Fibroblast of lung (primary cell): ENCODE results near the gene CNNM4. TPM values are rescaled to one million over a fixed set of nuclear protein-coding genes. Genes with fewer than 3 reads are reported as not detected.

Experiments
- DNase-seq, 2 donors: peaks; one replicate each; pipeline versions ENCODE4 v3.0.0 to v3.0.0-alpha.2; 2010; ENCODE audit warnings: low read depth in 2 of 2
- H2AFZ ChIP-seq: 2 replicates; pipeline ENCODE4 v1.5.1; 2012; ENCODE audit warnings: low read length, control low read depth, inconsistent platforms
- H3K27ac ChIP-seq: 2 replicates; pipeline ENCODE4 v1.5.1; 2011; ENCODE audit warnings: low read length, control low read depth; ENCODE audit not compliant: insufficient read depth
- H3K27me3 ChIP-seq: 2 replicates; pipeline ENCODE4 v1.5.1; 2011; ENCODE audit warnings: mild to moderate bottlenecking, low read length; ENCODE audit not compliant: control insufficient read depth, insufficient read depth
- H3K36me3 ChIP-seq: 2 replicates; pipeline ENCODE4 v1.5.1; 2011; ENCODE audit warnings: low read length; ENCODE audit not compliant: control insufficient read depth, insufficient read depth
- H3K4me1 ChIP-seq: 2 replicates; pipeline ENCODE4 v1.5.1; 2011; ENCODE audit warnings: low read length; ENCODE audit not compliant: control insufficient read depth, insufficient read depth; ENCODE audit errors: extremely low read depth
- H3K4me2 ChIP-seq: 2 replicates; pipeline ENCODE4 v1.5.1; 2011; ENCODE audit warnings: low read length, control low read depth; ENCODE audit not compliant: insufficient read depth; ENCODE audit errors: extremely low read depth
- H3K4me3 ChIP-seq, 4 experiments: fragments of 200-600 bp in 1 of 4; sonication (generic) in 1 of 4; replicated peaks in 1 of 4; 2 replicates each; pipeline ENCODE4 v1.5.1; 2011 to 2016; ENCODE audit warnings: low read length in 4 of 4, low read depth in 3 of 4, mild to moderate bottlenecking in 3 of 4, control low read depth in 2 of 4, inconsistent platforms in 1 of 4, mixed read lengths in 1 of 4; ENCODE audit not compliant: insufficient read depth in 1 of 4; ENCODE audit errors: control extremely low read depth in 1 of 4
- H3K79me2 ChIP-seq: 2 replicates; pipeline ENCODE4 v1.5.1; 2012; ENCODE audit warnings: mild to moderate bottlenecking, low read length, inconsistent platforms; ENCODE audit not compliant: control insufficient read depth, insufficient read depth
- H3K9ac ChIP-seq: 2 replicates; pipeline ENCODE4 v1.5.1; 2011; ENCODE audit warnings: mild to moderate bottlenecking, low read length, control low read depth; ENCODE audit not compliant: insufficient read depth
- H3K9me3 ChIP-seq: 2 replicates; pipeline ENCODE4 v1.5.1; 2012; ENCODE audit warnings: low read depth, low read length; ENCODE audit not compliant: control insufficient read depth, insufficient read depth
- H4K20me1 ChIP-seq: 2 replicates; pipeline ENCODE4 v1.5.1; 2011; ENCODE audit warnings: low read length; ENCODE audit not compliant: control insufficient read depth, insufficient read depth; ENCODE audit errors: extremely low read depth
- EZH2 ChIP-seq: IDR thresholded peaks from 2 replicates; pipeline ENCODE4 v1.5.1; 2012; ENCODE audit warnings: low read length, control low read depth, mild to moderate bottlenecking; ENCODE audit errors: missing control alignments
- polyA plus RNA-seq, 2 donors: library from polyadenylated mRNA; depleted of rRNA in 1 of 2; stranded (reverse) in 1 of 2; unstranded in 1 of 2; fragments of >200 nt; gene quantifications; 2 replicates each; pipeline ENCODE4 v1.2.1, GENCODE V29; 2011 to 2012; ENCODE audit warnings: missing spikeins in 1 of 2
- total RNA-seq: library from RNA; depleted of rRNA; stranded (reverse); fragments of >200 nt; gene quantifications from 2 replicates; pipeline ENCODE4 v1.2.1, GENCODE V29; 2014
- TF ChIP-seq, protein P1 (sequence below), 2 donors: IDR thresholded peaks in 1 of 2; conservative IDR thresholded peaks in 1 of 2; 1 replicate in 1 of 2; 2 replicates in 1 of 2; pipeline ENCODE4 v1.5.1; 2011 to 2012; ENCODE audit warnings: low read length in 2 of 2, control low read depth in 1 of 2, inconsistent platforms in 1 of 2, low read depth in 1 of 2, mild to moderate bottlenecking in 1 of 2

CNNM4 gene
- total and polyA plus RNA-seq, 2 donors (not counting 1 experiment from before 2014, with no cell fraction given) = 3.3 to 3.5 TPM

- Histone ChIP-seq H3K9ac (no peak overlapping the region), H3K36me3 (no peaks in the 10 kb centered on the region), H4K20me1 (no peaks in the 10 kb centered on the region), H3K4me3 (no peak overlapping the region), H2AFZ (no peak overlapping the region), H3K79me2 (no peaks in the 10 kb centered on the region), H3K4me1 (peaks cover 1% of the 10 kb centered on the region), H3K9me3 (no peaks in the 10 kb centered on the region), H3K27ac (no peak overlapping the region), H3K27me3 (no peaks in the 10 kb centered on the region), H3K4me2 (no peak overlapping the region)
- DNase-seq = no peak
- TF ChIP-seq, protein P1, sequence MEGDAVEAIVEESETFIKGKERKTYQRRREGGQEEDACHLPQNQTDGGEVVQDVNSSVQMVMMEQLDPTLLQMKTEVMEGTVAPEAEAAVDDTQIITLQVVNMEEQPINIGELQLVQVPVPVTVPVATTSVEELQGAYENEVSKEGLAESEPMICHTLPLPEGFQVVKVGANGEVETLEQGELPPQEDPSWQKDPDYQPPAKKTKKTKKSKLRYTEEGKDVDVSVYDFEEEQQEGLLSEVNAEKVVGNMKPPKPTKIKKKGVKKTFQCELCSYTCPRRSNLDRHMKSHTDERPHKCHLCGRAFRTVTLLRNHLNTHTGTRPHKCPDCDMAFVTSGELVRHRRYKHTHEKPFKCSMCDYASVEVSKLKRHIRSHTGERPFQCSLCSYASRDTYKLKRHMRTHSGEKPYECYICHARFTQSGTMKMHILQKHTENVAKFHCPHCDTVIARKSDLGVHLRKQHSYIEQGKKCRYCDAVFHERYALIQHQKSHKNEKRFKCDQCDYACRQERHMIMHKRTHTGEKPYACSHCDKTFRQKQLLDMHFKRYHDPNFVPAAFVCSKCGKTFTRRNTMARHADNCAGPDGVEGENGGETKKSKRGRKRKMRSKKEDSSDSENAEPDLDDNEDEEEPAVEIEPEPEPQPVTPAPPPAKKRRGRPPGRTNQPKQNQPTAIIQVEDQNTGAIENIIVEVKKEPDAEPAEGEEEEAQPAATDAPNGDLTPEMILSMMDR (conservative IDR thresholded peaks at IDR 0.05 in 1 of 2, IDR thresholded peaks at IDR 0.05 in 1 of 2; ENCODE audit: low read depth in 1 of 2, low read length in 2 of 2) = no peak
- no peak for TF ChIP-seq EZH2
These were observed 49.5 kb downstream of the CNNM4 start for GRCh38 chr2:96809951-96810782.

GRCh38 chr2:96810783-96811192 is 50.1 kb downstream of the CNNM4 start:
- no peak overlapping the region for H3K9ac ChIP-seq
- DNase-seq = no peak

DNA sequence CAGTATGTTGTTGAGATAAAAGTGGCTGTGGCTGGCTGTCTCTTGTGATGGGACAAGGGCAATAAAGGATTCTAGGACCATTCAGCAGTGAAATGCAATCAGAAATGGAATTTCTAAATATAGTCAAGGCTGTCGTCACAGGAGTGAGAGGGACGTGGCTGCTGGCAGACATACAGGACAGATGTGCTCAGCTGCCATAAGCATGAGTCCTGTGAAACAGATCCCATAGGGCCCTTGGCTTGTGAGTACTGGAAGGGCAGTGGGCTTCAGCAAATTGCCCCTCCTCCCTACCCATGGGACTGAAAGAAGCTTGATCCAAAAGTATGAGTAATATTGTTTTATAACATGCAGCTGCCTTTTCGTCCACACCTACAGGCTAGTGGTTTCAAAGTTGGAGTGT is 51.2 kb downstream of the CNNM4 start:
- Histone ChIP-seq H3K4me2 (no peak overlapping the region), H3K4me3 (no peak overlapping the region), H3K9me3 (no peaks in the 10 kb centered on the region), H3K27ac (no peak overlapping the region), H3K9ac (no peak overlapping the region), H3K79me2 (no peaks in the 10 kb centered on the region), H3K4me1 (peaks cover 2% of the 10 kb centered on the region), H4K20me1 (no peaks in the 10 kb centered on the region), H3K27me3 (no peaks in the 10 kb centered on the region), H3K36me3 (no peaks in the 10 kb centered on the region), H2AFZ (no peak overlapping the region)
- TF ChIP-seq, protein P1 (conservative IDR thresholded peaks at IDR 0.05 in 1 of 2, IDR thresholded peaks at IDR 0.05 in 1 of 2; ENCODE audit: low read depth in 1 of 2, low read length in 2 of 2) = no peak
- no peak for TF ChIP-seq EZH2
- peak; percentile 18 to 67 for DNase-seq

More at GRCh38 chr2:96810783-96811192, 50.1 kb downstream of the CNNM4 start:
- Histone ChIP-seq H2AFZ (no peak overlapping the region), H4K20me1 (no peaks in the 10 kb centered on the region), H3K79me2 (no peaks in the 10 kb centered on the region), H3K9me3 (no peaks in the 10 kb centered on the region), H3K27ac (no peak overlapping the region), H3K4me2 (no peak overlapping the region), H3K27me3 (no peaks in the 10 kb centered on the region), H3K4me1 (peaks cover 2% of the 10 kb centered on the region), H3K4me3 (no peak overlapping the region), H3K36me3 (no peaks in the 10 kb centered on the region)
- no peak for TF ChIP-seq EZH2
- TF ChIP-seq, protein P1 (conservative IDR thresholded peaks at IDR 0.05 in 1 of 2, IDR thresholded peaks at IDR 0.05 in 1 of 2; ENCODE audit: low read depth in 1 of 2, low read length in 2 of 2) = no peak
